ENCODE measurements around the gene WAPL. TPM values are rescaled to one million over a fixed set of nuclear protein-coding genes. Genes with fewer than 3 reads are reported as not detected.

Gene WAPL
- total RNA-seq, 2 donors from 2014 or later: 29.6 to 46.8 TPM

DNA sequence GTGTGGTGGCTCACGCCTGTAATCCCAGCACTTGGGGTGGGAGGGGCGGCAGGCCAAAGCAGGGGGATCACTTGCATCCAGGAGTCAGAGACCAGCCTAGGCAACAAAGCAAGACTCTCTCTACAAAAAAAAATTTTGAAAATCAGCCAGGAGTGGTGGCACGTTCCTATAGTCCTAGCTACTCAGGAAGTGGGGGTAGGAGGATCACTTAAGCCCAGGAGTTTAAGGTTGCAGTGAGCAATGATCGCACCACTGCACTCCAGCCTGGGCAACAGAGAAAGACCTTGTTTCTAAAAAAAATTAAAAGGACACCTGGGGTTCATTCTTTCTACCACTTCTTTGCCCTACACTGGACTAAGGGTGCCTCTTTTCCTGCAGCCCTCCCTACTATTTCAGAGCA lies 15.1 kb downstream of the WAPL start:
- H3K27me3 ChIP-seq (replicated peaks; ENCODE audit: insufficient read depth): no peaks in the 10 kb centered on the region
- H3K4me1 ChIP-seq (replicated peaks): peaks cover under 1% of the 10 kb centered on the region
- H3K4me3 ChIP-seq: no peak overlapping the region
- 73% methylated on average over 4 of the region's 4 CpGs for WGBS
- no peak overlapping the region for H3K27ac ChIP-seq
- intact Hi-C loops (cut with DNase I): no loop called here
- no peaks in the 10 kb centered on the region for H3K36me3 ChIP-seq
- DNase-seq (ENCODE audit: low spot score): no peak
- TF ChIP-seq POLR2AphosphoS5 (IDR thresholded peaks at IDR 0.05): no peak
- TF ChIP-seq, protein P1, sequence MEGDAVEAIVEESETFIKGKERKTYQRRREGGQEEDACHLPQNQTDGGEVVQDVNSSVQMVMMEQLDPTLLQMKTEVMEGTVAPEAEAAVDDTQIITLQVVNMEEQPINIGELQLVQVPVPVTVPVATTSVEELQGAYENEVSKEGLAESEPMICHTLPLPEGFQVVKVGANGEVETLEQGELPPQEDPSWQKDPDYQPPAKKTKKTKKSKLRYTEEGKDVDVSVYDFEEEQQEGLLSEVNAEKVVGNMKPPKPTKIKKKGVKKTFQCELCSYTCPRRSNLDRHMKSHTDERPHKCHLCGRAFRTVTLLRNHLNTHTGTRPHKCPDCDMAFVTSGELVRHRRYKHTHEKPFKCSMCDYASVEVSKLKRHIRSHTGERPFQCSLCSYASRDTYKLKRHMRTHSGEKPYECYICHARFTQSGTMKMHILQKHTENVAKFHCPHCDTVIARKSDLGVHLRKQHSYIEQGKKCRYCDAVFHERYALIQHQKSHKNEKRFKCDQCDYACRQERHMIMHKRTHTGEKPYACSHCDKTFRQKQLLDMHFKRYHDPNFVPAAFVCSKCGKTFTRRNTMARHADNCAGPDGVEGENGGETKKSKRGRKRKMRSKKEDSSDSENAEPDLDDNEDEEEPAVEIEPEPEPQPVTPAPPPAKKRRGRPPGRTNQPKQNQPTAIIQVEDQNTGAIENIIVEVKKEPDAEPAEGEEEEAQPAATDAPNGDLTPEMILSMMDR (IDR thresholded peaks at IDR 0.05): no peak
- no peak for TF ChIP-seq POLR2A (IDR thresholded peaks at IDR 0.05)
- H3K9me3 ChIP-seq: no peaks in the 10 kb centered on the region

DNA sequence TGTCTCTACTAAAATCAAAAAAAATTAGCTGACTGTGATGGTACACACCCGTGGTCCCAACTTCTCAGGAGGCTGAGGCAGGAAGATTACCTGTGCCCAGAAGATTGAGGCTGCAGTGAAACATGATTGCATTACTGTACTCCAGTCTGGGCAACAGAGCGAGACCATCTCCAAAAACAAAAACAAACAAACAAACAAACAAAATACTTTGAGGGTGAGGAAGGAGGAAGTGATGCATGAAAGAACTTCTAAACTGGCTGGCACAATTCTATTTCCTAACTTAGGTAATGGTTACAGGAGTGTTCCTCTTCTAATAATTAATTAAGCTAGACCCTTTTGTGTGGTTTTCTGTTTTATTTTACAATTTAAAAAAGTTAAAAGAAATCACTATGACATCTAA lies 15.5 kb downstream of the WAPL start:
- no peaks in the 10 kb centered on the region for H3K36me3 ChIP-seq
- TF ChIP-seq POLR2A (IDR thresholded peaks at IDR 0.05) (no peak), POLR2AphosphoS5 (IDR thresholded peaks at IDR 0.05) (no peak)
- TF ChIP-seq, protein P1 (IDR thresholded peaks at IDR 0.05): no peak
- DNase-seq (ENCODE audit: low spot score): no peak
- no peaks in the 10 kb centered on the region for H3K9me3 ChIP-seq
- H3K4me3 ChIP-seq: no peak overlapping the region
- WGBS: 70% methylated on average over 2 of the region's 2 CpGs
- no peaks in the 10 kb centered on the region for H3K27me3 ChIP-seq (replicated peaks; ENCODE audit: insufficient read depth)
- intact Hi-C loops (cut with DNase I): no loop called here
- no peak overlapping the region for H3K27ac ChIP-seq
- H3K4me1 ChIP-seq (replicated peaks): no peaks in the 10 kb centered on the region

DNA sequence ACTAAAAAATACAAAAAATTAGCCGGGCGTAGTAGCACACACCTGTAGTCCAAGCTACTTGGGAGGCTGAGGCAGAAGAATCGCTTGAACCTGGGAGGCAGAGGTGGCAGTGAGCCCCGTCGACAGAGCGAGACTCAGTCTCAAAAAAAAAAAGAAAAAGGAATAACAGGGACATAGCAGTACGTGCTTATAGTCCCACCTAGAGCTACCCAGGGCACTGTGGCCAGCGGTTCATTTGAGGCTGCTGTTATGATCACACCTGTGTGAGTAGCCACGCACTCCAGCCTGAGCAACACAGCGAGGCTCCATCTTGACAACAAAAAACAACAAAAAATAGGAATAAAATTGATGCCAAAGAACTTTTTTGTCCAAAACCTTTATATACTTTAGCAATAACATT lies 17.1 kb downstream of the WAPL start:
- DNase-seq (ENCODE audit: low spot score): no peak
- Histone ChIP-seq H3K4me3 (no peak overlapping the region), H3K36me3 (peaks cover 0 to 3% of the 10 kb centered on the region in 2 donors), H3K27me3 (replicated peaks; ENCODE audit: insufficient read depth) (no peaks in the 10 kb centered on the region), H3K4me1 (replicated peaks) (no peaks in the 10 kb centered on the region), H3K9me3 (no peaks in the 10 kb centered on the region), H3K27ac (no peak overlapping the region)
- no peak for TF ChIP-seq POLR2A (IDR thresholded peaks at IDR 0.05)
- TF ChIP-seq POLR2AphosphoS5 (IDR thresholded peaks at IDR 0.05): no peak
- TF ChIP-seq, protein P1 (IDR thresholded peaks at IDR 0.05): no peak
- intact Hi-C loops (cut with DNase I): no loop called here
- 96% methylated on average over 10 of the region's 10 CpGs for WGBS

DNA sequence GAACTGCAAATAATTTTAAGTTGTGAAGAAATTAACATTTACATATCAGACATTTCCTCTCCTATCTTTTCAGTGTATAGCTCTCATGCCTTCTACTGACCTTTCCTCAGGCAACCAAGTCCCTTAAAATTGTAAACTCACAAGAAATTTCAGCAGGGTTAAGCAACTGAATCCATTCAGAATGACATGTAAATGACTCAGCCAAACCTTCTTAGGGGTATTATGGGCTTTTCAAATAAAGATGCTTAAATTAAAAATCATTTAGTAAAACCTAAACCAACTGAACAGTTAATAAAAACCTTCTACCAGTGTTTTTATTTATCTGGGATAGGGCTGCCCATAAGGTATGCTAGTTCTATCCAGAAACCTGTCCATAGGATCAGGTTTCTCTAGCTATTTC lies 20.7 kb downstream of the WAPL start:
- Histone ChIP-seq H3K4me1 (replicated peaks) (no peaks in the 10 kb centered on the region), H3K4me3 (no peak overlapping the region), H3K36me3 (peaks cover 0 to 3% of the 10 kb centered on the region in 2 donors), H3K27me3 (replicated peaks; ENCODE audit: insufficient read depth) (no peaks in the 10 kb centered on the region), H3K9me3 (no peaks in the 10 kb centered on the region), H3K27ac (no peak overlapping the region)
- TF ChIP-seq POLR2AphosphoS5 (IDR thresholded peaks at IDR 0.05): no peak
- TF ChIP-seq POLR2A (IDR thresholded peaks at IDR 0.05): no peak
- TF ChIP-seq, protein P1 (IDR thresholded peaks at IDR 0.05): no peak
- intact Hi-C loops (cut with DNase I): no loop called here
- no peak for DNase-seq (ENCODE audit: low spot score)

DNA sequence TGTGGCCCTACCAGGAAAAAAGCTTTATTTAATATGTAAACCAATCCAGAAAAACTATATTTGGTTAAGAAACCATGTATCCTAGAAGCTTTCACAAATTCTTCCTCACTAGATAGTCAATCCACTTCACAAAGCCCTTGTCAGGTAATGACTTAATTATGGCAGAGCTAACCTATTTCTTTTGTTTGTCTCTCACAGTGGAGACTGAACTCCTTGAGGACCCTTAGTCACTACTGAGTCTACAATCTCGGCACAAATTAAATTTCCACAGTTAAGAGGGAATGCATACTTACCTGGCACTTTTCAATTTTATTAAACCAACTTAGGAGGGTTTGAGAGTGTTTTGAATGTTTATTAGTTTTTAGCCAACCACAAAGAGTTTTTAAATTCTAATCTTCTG lies 23.0 kb downstream of the WAPL start:
- no peaks in the 10 kb centered on the region for H3K4me1 ChIP-seq (replicated peaks)
- H3K4me3 ChIP-seq: no peak overlapping the region
- no peaks in the 10 kb centered on the region for H3K27me3 ChIP-seq (replicated peaks; ENCODE audit: insufficient read depth)
- no peak overlapping the region for H3K27ac ChIP-seq
- WGBS: 63% methylated on average over 1 of the region's 1 CpG
- intact Hi-C loops (cut with DNase I): no loop called here
- no peak for DNase-seq (ENCODE audit: low spot score)
- peaks cover 0 to 3% of the 10 kb centered on the region in 2 donors for H3K36me3 ChIP-seq
- TF ChIP-seq, protein P1 (IDR thresholded peaks at IDR 0.05): no peak
- TF ChIP-seq POLR2AphosphoS5 (IDR thresholded peaks at IDR 0.05) (no peak), POLR2A (IDR thresholded peaks at IDR 0.05) (no peak)
- no peaks in the 10 kb centered on the region for H3K9me3 ChIP-seq

Data from prostate gland (tissue), 2 donors.